Measurements from ENCODE around the gene SNX27.

Gene SNX27

DNA sequence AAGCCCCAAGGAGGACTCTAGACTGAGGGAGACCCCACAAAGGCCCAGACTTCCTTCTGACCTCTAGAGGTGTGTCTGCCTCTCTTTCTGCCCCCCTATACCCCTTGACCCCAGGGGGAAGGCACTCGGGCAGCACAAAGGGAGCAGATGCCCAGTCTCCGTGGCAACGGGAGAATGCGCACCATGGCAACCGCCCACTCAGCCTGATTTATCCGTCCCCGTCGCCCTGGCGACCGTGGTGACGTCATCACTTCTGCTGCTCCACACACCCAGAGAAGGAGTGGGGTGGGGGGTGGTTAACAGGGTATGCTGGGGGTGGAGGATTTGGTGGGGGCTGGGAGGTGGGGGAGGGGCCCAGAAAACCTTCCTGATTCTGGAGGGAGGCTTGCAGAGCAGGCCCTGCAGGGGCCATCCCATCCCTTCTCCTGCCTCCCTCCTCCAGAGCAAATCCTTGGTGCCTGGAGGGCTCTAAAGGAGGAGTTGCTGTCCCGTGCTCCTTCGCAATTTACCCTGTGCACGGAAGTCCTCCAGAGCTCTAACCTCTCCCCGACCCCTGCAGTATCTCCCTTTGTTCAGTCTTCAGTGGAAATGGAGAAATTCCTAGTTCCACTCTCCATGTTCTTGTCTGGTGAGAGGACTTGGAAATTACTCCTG, 98.5 kb downstream of the SNX27 start:
- DNase-seq (ENCODE audit: low spot score), result no peak
- no peaks in the 10 kb centered on the region for H3K36me3 Mint-ChIP-seq (ENCODE audit: low read depth)
- H3K4me1 Mint-ChIP-seq (ENCODE audit: low read depth), result no peaks in the 10 kb centered on the region
- H3K27ac Mint-ChIP-seq, result no peak overlapping the region
- H3K27me3 Mint-ChIP-seq (ENCODE audit: low read depth), result peaks cover 10% of the 10 kb centered on the region
- no peak overlapping the region for H3K4me3 Mint-ChIP-seq
- no peaks in the 10 kb centered on the region for H3K9me3 Mint-ChIP-seq

DNA sequence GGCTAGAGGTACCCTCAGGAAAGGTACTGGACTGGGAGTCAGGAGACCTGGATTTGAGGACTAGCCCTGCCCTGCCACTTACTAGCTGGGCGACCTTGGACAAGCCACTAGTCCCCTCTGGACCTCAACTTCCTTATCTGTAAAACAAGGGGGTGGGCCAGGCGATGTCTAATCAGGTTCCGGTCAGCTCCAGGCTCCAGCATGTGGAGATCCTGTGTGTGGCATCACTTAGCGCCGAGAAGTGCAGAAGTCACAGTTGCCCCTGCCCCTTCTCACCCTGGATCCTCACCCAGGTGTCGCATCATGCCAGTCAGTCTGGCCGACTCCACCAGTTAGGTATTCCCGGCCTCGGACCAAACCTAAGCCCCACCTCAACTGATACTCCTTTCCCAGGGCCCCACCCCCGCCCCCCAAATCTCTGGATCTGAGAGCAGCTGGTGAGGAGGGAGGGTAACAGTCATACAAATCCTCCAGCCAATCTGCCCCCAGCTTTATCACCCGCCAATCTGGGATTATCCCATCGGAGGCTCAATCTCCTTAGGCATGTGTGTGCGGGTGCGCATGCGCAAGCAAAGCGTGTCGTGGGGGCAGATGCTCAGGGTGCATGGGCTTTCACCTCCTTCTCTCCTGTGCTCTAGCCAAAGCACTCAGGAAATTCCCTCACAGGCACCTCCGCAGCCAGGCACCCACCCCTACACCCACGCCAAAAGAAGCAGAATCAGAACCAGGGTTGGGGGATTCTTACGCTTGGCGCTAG, 99.4 kb downstream of the SNX27 start:
- no peak overlapping the region for H3K27ac Mint-ChIP-seq
- no peaks in the 10 kb centered on the region for H3K36me3 Mint-ChIP-seq (ENCODE audit: low read depth)
- no peaks in the 10 kb centered on the region for H3K4me1 Mint-ChIP-seq (ENCODE audit: low read depth)
- DNase-seq (ENCODE audit: low spot score), result no peak
- no peaks in the 10 kb centered on the region for H3K9me3 Mint-ChIP-seq
- peaks cover 17% of the 10 kb centered on the region for H3K27me3 Mint-ChIP-seq (ENCODE audit: low read depth)
- H3K4me3 Mint-ChIP-seq, result no peak overlapping the region

DNA sequence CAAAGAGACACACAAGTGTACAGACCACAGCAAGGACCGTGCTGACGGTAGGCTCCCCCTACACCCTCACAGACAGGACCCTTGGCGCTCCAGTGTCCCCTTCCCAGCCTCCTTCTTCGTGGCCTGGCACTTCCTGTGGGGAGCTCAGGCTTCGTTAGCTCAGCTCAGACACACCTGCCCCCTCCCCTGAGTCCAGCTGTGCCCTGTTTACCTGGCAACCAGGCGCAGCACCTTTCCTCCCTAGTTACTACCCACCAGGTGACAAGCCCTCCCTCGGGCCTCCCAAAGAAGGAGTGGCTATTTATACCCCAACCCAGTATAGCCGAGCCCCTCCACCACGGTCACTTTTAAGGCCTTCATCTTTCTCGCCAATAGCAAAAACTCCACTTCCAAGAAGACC, 100.1 kb downstream of the SNX27 start:
- Mint-ChIP-seq H3K27ac (no peak overlapping the region), H3K4me1 (ENCODE audit: low read depth) (peaks cover 2% of the 10 kb centered on the region), H3K36me3 (ENCODE audit: low read depth) (no peaks in the 10 kb centered on the region), H3K27me3 (ENCODE audit: low read depth) (peaks cover 20% of the 10 kb centered on the region), H3K4me3 (no peak overlapping the region), H3K9me3 (no peaks in the 10 kb centered on the region)
- DNase-seq (ENCODE audit: low spot score), result no peak

DNA sequence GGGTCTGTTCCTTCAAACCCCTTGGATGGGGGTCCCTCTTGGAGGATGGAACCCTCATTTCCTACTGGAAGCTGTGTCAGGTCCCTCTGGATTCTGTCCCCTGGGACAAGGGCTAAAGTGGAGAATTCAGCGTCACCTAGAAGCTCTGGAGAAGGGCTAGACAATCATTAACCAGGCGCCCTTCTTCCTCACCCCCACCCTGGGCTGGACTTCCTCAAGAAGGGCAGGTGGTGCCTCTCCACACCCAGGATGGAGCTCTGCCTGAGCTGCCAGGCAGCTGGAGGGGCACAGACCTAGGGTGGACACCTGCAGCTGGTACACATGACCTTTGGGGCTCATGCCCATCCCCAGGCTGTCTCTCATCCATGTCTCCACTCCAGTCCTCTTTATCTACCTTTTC, 101.2 kb downstream of the SNX27 start:
- DNase-seq (ENCODE audit: low spot score), result no peak
- Mint-ChIP-seq H3K9me3 (no peaks in the 10 kb centered on the region), H3K4me1 (ENCODE audit: low read depth) (peaks cover 5% of the 10 kb centered on the region), H3K27me3 (ENCODE audit: low read depth) (peaks cover 31% of the 10 kb centered on the region), H3K4me3 (no peak overlapping the region), H3K36me3 (ENCODE audit: low read depth) (no peaks in the 10 kb centered on the region), H3K27ac (no peak overlapping the region)

DNA sequence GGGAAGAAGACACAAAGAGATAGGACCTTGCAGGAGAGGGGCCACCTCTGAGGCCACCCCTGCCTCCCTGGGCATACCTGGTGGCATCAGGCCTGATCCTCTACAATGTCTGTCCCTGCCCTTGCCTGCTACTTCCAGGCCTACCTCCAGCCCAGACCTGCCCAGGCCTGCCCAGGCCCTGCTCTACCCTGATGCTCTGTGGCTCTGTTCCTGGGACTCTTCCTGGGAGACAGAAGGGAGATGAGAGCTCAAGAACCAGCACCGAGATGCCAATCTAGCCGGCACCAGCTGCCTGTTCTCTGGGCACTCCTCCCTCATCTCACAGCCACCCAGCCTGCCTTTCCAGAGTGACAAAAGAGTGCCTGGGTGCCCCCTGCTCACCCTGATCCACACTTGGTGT, 102.0 kb downstream of the SNX27 start:
- DNase-seq (ENCODE audit: low spot score), result no peak
- no peak overlapping the region for H3K4me3 Mint-ChIP-seq
- H3K27ac Mint-ChIP-seq, result no peak overlapping the region
- H3K9me3 Mint-ChIP-seq, result no peaks in the 10 kb centered on the region
- H3K36me3 Mint-ChIP-seq (ENCODE audit: low read depth), result no peaks in the 10 kb centered on the region
- peaks cover 40% of the 10 kb centered on the region for H3K27me3 Mint-ChIP-seq (ENCODE audit: low read depth)
- H3K4me1 Mint-ChIP-seq (ENCODE audit: low read depth), result peaks cover 5% of the 10 kb centered on the region

DNA sequence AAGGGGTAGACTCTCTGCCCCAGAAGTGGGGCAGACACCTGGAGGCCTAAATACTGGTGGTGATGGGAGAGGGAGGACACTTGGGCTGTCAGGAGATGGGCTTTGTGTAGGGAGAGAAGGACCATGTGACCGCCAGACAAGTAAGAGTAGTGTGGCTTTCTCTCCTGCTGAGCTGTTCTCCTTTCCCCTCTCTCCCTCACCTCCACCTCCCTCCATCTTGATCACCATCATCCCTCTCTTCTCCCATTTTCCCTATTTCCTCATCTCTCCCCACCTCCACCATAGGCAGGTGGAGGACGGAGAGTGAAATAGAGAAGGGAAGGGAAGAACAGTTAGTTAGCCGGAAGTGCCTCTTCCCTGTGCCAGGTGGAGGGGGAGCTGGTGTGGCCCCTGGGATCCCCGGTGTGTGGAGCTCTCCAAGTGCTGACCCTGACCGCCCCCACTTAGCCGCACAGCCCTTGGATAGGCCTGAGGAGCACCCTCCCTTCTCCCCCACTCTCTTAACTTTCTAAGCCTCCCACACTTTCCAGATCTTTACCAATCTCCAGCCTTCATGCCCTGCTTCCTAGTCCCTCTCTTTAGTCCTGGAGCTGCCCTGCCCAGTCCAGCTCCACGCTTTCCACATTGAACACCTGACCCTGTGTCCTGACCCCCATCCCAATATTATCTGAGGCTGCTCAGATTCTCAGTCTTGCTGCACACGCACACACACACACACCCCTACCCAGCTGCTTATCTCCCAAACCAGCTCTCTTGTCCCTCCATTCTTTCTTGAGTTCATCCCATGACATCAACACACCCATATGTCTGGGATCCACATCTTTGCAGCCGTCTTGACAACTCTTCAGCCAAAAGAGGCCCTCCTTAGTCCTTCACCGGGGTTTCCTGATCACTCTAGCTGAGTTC, 103.2 kb downstream of the SNX27 start:
- Mint-ChIP-seq H3K27me3 (ENCODE audit: low read depth) (peaks cover 50% of the 10 kb centered on the region), H3K4me1 (ENCODE audit: low read depth) (peaks cover 5% of the 10 kb centered on the region), H3K36me3 (ENCODE audit: low read depth) (no peaks in the 10 kb centered on the region)

DNA sequence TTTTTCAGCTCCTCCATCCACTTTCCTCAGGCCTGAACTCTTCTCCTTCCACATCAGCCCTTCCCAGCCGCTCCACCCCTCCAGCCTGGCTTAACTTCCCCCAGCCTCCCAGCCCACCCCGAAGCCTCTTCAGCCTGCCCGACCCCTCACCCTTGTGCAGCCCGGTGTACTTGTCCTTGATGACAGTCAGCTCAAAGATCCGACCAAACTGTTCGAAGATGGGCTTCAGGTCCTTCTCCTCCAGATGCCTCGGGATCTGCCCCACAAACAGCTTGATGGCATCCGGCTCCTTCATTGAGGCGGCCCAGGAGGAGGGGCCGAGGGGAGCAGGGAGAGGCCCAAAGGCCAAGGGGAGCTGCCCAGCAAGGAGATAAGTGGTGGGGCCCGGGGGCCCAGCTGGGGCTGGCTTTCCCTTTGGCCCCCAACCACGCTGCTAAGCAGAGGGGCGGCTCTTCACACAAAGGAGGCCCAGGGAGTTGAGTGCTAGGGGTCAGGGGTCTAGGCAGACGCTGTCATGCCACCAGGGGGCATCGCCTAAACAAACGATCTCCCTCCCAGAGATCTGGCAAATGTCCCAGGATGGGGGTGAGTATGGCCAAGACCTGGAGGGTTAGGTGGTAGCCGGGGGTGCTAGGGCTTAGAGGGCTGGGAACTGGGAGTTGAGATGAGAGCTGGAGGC, 104.0 kb downstream of the SNX27 start:
- Mint-ChIP-seq H3K9me3 (no peaks in the 10 kb centered on the region), H3K27me3 (ENCODE audit: low read depth) (peaks cover 58% of the 10 kb centered on the region), H3K4me3 (no peak overlapping the region), H3K4me1 (ENCODE audit: low read depth) (peaks cover 12% of the 10 kb centered on the region), H3K27ac (no peak overlapping the region), H3K36me3 (ENCODE audit: low read depth) (no peaks in the 10 kb centered on the region)
- no peak for DNase-seq (ENCODE audit: low spot score)

More for the DNA sequence above, 103.2 kb downstream of the SNX27 start:
- no peak overlapping the region for H3K27ac Mint-ChIP-seq
- DNase-seq (ENCODE audit: low spot score), result no peak
- H3K4me3 Mint-ChIP-seq, result no peak overlapping the region
- no peaks in the 10 kb centered on the region for H3K9me3 Mint-ChIP-seq

DNA sequence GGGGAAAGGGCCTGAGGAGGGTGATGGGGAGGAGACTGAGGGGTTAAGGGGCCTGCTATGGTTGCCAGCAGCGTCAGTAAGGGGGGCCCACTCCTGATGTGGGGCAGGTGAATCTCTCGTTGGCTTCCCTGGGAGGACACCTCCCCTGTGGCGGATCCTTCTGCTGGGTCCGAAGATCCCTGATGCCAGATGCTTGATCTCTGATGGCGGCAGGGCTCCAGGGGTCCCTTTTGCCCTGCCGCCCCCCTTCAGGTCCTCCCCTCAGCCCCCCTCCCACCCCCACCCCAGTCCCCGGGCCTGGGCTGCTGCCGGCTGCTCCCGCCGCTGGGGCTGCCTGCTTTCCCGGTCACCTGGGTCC, 104.5 kb downstream of the SNX27 start:
- no peak overlapping the region for H3K4me3 Mint-ChIP-seq
- no peak overlapping the region for H3K27ac Mint-ChIP-seq
- DNase-seq (ENCODE audit: low spot score), result no peak
- H3K4me1 Mint-ChIP-seq (ENCODE audit: low read depth), result peaks cover 15% of the 10 kb centered on the region
- no peaks in the 10 kb centered on the region for H3K36me3 Mint-ChIP-seq (ENCODE audit: low read depth)
- H3K27me3 Mint-ChIP-seq (ENCODE audit: low read depth), result peaks cover 62% of the 10 kb centered on the region
- no peaks in the 10 kb centered on the region for H3K9me3 Mint-ChIP-seq

DNA sequence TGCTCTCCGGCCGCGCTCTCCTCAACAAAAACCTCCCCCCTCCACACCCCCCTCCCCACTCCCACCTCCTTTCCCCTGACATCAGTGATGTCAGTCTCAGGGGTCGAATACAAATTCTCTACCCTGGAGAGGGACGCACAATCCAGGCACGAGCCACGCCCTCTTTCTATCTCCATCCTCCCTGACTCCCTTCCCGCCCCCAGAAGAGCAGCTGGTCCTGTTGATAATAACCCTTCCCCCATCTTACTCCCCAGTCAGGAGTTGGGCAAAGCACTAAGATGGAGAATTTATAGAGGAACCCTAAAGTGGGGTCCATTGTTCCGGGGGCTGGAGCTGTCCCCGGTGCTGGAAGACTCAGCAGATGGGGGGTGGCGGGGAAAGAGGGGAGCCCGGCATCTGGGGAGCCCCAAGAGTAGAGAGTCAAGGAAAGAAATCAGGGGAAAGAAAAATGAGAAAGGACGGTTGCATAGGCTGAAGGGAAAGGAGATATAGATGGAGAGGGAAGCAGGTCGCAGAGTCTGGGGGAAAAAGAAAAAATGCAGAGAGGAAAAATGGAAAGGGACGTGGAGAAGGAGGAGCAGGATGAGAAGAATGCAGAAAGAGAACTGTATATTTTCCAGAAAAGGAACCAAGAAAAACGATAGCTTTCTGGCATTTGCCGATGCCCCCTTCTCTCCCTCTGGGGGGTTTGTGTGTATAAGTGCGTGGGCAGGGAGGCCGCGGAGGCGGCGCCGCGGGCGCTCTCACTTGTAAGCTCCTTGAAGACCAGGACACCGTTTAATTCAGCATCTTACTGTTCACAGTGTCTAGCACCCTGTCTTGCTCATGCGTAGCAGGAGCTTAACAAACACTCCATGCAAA, 105.2 kb downstream of the SNX27 start, which contains the start of gene CELF3:
CELF3 (minus strand) TSS at position 33 of the 861 bp plus-strand sequence. CDS start 783 bp downstream, outside the sequence.
- peaks cover 67% of the 10 kb centered on the region for H3K27me3 Mint-ChIP-seq (ENCODE audit: low read depth)
- H3K4me1 Mint-ChIP-seq (ENCODE audit: low read depth), result peaks cover 20% of the 10 kb centered on the region
- no peak within 1 kb of the TSS for H3K4me3 Mint-ChIP-seq
- no peak within 1 kb of the TSS for H3K27ac Mint-ChIP-seq
- no peaks in the 10 kb centered on the region for H3K36me3 Mint-ChIP-seq (ENCODE audit: low read depth)
- no peaks in the 10 kb centered on the region for H3K9me3 Mint-ChIP-seq
- DNase-seq (ENCODE audit: low spot score), result no peak

DNA sequence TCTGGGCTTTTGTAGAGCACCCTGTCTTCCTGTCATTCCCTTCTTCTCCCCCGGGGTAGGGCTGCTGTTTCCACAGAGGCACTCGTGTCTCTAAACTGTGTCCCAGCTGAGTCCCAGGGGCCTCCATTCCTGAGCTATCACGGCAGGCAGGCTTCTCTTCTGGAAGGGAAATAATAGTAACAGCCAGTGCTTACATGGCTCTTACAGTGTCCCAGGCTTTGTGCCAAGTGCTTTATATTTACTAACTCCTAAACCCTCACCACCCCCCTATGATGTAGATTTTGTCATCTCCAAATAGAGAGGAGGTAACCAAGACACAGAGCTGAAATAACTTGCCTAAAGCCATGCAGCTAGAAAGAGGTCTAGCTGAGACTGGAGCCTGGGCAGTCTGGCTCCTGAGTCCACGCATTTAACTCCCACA, 106.2 kb downstream of the SNX27 start:
- DNase-seq (ENCODE audit: low spot score), result no peak
- Mint-ChIP-seq H3K27ac (no peak overlapping the region), H3K4me3 (no peak overlapping the region), H3K36me3 (ENCODE audit: low read depth) (no peaks in the 10 kb centered on the region), H3K9me3 (no peaks in the 10 kb centered on the region), H3K27me3 (ENCODE audit: low read depth) (peaks cover 74% of the 10 kb centered on the region), H3K4me1 (ENCODE audit: low read depth) (peaks cover 21% of the 10 kb centered on the region)

DNA sequence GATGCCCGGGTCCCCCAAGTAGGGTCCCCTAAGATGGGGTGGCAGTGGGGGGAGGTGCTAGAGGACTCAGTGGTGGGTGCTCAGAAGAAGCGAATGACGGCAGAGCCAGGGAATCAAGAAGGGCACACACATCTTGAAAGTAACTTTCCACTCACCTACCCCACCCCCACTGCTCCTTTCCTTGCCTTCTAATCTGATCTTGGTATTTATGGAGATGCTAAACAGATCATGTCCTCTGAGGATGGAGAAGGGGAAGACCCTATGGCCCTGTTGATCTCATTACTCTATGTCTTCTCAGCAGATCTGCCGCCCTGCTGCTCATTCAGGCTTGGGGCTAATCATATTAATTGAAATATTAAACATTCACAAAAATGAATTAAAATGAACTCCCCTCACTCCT, 106.8 kb downstream of the SNX27 start:
- Mint-ChIP-seq H3K9me3 (no peaks in the 10 kb centered on the region), H3K4me3 (no peak overlapping the region), H3K27me3 (ENCODE audit: low read depth) (peaks cover 75% of the 10 kb centered on the region), H3K4me1 (ENCODE audit: low read depth) (peaks cover 21% of the 10 kb centered on the region), H3K27ac (no peak overlapping the region), H3K36me3 (ENCODE audit: low read depth) (no peaks in the 10 kb centered on the region)
- DNase-seq (ENCODE audit: low spot score), result no peak

DNA sequence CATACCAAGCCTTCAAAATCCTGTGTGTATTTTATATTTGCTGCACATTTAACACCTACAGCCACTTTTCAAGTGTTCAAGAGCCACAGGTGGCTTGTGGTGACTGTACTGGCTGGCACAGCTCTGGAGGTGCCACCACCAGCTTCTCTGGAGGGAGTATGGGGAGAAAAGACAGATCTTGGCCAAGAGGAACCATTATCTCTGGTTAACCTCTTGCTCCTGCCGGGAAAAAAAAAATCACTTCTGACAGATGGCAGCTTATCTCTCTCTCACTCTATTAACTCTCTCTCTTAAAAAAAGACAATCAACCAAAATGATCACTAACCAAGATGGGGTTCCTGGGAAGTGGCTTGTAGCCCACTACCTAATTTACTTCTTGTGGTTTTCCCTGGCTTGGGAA, 108.3 kb downstream of the SNX27 start:
- H3K4me3 Mint-ChIP-seq, result peak overlapping the region; percentile 78
- no peaks in the 10 kb centered on the region for H3K36me3 Mint-ChIP-seq (ENCODE audit: low read depth)
- H3K9me3 Mint-ChIP-seq, result no peaks in the 10 kb centered on the region
- no peak for DNase-seq (ENCODE audit: low spot score)
- no peak overlapping the region for H3K27ac Mint-ChIP-seq
- H3K27me3 Mint-ChIP-seq (ENCODE audit: low read depth), result peaks cover 80% of the 10 kb centered on the region
- peaks cover 21% of the 10 kb centered on the region for H3K4me1 Mint-ChIP-seq (ENCODE audit: low read depth)

DNA sequence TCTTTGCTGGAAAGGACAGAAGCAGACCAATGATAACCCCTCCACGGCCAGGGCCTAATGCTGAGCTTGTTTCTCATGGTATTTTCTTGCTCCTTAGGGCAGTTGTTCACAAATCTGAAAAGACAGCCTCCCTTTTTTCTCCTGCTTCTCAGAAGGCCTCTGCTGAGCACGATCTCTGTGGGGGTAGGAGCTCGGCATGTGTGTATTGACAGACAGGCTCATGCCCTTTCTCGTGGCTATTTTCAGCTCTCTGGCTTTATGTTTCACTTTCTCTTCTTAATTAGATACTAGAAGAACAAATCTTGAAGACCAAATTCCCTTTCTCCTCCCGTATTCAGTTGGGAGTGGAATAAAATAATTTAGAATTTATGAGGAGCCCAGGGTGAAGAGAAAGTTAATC, 108.7 kb downstream of the SNX27 start:
- no peak for DNase-seq (ENCODE audit: low spot score)
- H3K4me3 Mint-ChIP-seq, result peak overlapping the region; percentile 78
- H3K27me3 Mint-ChIP-seq (ENCODE audit: low read depth), result peaks cover 77% of the 10 kb centered on the region
- peaks cover 21% of the 10 kb centered on the region for H3K4me1 Mint-ChIP-seq (ENCODE audit: low read depth)
- H3K27ac Mint-ChIP-seq, result peak overlapping the region; percentile 2
- no peaks in the 10 kb centered on the region for H3K36me3 Mint-ChIP-seq (ENCODE audit: low read depth)
- H3K9me3 Mint-ChIP-seq, result no peaks in the 10 kb centered on the region

All from T-helper 2 cell treated with Interferon-gamma antibody and Interleukin-4, amounts not matched to agents 5 μg/mL and 100 μg/mL, for 36 hours (primary cell).